IPS-11a (cell line): Measurements from ENCODE around the gene GRIK4.

Experiments used
- H3K4me3 ChIP-seq: one replicate; pipeline ENCODE4 v1.5.1; 2013; ENCODE audit warnings: low read depth, low read length, control low read depth

The GRIK4 gene

DNA sequence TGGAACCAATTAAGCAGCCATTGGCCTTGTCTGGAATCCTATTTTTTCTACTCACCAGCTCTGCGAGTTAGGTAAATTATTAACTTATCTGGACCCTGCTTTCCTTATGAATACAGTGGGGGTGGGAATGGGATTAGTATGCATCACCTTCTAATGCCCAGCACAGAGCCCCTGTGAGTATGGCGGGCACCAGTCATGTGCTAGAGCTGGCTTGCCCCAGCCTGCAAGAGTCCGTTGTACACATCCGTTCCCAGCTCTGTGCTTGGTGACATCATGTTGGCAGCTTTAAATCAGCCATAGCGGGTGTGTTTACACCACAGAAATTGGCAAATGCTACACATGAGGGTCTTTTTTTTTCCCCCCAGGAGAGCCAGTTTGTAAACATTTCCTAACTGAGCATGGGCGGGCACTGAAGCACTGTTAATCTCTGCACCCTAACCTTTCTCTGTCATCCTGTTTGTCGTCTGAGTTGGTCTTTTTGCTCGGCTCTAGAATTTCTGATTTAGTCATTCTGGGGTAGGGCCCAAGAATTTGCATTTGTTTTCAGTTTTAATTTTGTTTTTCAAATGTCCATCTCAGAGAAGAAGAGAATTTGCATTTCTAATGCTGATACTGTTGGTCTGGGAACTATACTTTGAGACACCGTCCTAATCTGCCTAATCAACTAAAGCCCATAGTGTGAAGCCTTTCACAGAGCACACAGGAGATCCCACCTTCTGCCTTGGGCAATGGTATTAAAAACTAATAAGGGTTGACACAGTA is 382.1 kb downstream of the GRIK4 start:
- no peak overlapping the region for H3K4me3 ChIP-seq

DNA sequence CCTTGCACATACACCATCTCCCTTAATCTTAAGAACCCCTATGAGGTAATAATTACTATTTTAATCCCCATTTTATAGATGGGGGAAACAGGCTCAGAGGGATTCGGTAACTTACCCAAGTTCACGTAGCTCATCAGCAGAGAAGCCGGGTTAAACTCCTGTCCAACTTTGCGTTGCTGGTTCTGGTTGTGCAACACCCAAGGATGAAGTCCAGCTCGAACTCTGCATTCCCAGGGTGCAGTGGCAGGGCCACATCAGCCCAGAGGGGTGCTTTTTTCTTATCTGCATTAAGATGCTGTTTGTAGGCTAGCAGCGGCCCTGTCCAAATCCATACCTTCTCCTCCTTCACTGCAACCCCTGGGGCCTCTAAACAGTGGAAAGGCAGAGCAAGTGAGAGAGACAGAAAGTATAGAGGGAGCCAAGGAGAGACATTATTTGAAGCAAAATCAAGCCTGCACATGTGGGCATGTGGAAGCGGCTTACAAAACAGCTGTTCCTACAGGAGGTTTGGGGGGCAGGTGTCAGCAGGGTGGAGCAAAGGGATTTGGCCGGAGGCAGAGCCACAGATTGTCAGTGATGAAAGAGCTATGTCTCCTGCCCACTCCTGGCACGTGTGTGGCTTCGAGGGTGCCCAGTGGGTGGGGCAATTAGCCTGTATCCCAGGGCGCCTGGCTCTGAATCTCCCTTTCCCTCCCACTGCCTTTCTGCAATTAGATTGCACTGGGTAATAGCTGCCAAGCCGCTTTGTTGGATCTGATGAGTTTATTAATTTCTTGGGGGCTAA is 382.8 kb downstream of the GRIK4 start:
- H3K4me3 ChIP-seq: no peak overlapping the region

DNA sequence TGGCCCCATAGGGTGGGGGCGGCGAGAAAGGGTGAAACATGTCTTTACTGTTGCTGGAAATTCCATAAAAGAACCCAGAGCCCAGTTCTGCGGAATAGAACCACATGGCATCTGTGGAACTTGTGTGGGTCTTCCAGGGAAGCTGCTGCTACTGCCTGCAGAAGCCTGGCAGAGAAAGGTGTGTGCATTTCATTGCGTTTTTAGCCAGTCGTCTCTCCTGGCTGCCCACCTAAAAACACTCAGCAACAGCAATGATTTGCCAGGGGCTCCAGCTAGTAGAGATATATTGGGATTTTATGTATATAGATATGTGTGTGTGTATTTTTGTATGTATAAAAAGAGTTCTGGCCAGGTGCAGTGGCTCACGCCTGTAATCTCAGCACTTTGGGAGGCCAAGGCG is 385.1 kb downstream of the GRIK4 start:
- no peak overlapping the region for H3K4me3 ChIP-seq

DNA sequence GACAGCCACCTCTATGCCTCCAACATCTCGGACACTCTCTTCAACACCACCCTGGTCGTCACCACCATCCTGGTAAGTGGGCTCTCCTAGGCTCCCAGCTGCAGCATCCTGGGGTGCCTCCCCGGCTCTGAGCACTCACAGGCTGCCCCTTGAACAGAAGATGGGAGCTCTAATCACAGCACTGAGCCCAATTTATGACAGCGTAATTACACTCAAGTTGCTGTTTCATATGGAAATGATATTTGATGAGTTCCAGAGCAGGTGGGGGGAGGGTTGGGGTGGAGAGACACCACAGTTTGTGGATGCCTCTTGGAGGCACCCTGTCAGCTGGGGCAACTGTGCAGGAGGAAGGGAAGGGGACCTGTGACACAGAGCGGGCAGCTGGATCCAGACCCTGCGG is 387.0 kb downstream of the GRIK4 start:
- no peak overlapping the region for H3K4me3 ChIP-seq

DNA sequence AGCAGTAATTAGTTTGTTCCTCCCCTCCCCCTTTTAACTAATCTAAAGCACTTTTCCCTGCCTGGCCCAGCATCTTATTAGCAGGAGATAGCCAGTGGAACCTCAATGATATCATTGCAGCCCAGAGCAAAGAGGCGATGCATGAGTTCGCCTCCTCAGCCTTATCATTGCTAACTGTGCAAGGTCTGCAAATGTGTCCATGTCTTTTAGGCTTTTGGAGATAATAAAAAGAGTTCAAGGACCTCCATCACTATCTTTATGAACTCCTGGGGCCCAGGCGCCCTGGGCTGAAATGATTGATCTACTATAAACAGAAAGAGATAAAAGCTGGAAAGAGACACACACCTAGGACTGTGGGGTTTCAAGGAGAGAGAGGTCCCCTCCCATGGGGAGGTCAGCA is 388.2 kb downstream of the GRIK4 start:
- no peak overlapping the region for H3K4me3 ChIP-seq

DNA sequence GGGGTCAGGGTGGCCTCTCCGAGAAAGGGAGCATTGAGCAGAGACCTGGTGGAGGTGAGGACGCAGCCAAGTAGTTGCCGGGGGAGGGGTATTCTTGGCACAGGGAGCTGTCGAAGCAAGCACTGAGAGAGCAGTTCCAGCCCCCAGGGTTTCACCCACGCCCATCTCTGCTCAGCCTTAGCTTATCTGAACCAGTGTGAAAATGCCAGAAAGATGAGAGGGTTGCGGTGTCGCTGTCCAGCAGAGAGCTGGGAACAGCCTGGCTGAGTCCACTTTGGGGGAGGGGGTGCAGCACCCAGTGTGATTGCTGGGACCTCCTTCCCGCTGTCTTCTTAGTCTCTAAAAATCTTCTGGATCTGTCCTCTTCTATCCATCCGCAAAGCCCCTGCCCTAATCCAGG is 389.1 kb downstream of the GRIK4 start:
- H3K4me3 ChIP-seq: no peak overlapping the region

DNA sequence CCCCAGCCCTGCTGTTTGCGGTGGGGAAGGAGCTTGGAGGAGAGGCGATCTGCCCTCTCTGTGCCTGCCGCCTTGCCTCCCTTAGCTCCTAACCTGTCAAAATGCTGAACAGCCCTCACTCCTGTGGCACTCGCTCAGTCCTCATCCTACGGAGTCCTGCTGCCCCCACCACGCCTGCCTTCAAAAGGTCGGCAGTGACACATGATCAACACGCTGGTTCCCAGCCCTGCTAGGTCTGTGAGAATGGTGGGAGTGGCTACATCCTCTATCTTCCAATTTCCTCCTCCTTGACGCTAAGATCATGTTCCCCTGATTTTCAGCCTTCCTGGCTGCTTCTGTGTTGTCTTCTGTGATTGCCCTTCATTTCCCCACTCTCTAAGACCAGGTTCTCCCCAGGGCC is 392.1 kb downstream of the GRIK4 start:
- no peak overlapping the region for H3K4me3 ChIP-seq

DNA sequence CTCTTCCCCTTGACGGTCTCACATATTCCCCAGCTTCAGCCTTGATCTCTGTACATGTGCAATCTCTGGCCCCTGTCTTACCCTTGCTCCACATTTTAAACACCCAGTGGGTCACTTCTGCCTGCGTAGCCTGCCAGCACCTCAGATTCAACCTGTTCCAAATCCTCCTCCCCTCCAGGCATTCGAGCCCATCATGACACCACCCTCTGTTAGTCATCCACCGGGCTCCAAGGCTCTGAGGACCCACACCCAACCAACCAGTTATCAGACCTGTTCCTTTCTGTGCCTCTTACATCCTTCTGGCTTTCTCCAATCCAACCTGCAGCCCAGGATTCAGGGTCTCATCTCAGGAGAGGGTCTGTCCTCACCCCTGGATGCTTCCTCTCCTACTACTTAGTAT is 392.6 kb downstream of the GRIK4 start:
- H3K4me3 ChIP-seq: no peak overlapping the region

DNA sequence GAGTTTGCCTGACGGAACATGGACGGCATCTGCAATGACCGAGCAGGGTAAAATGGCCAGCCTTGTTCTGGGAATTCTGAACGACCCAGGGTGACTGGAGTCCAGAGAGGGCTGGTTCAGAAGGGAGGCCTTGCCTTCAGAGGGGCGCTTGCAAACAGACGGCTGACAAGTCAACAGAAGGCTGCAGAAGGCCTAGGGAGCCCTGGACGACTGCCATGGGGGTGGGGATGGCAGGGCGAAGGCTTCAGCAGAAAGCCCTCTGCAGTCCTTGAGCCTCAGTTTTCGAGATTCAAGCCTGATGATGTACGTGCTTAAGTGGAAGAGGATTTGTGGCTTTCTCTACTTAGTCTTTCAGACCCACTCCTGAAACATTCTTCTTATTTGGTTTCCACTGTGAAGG is 395.2 kb downstream of the GRIK4 start:
- no peak overlapping the region for H3K4me3 ChIP-seq

DNA sequence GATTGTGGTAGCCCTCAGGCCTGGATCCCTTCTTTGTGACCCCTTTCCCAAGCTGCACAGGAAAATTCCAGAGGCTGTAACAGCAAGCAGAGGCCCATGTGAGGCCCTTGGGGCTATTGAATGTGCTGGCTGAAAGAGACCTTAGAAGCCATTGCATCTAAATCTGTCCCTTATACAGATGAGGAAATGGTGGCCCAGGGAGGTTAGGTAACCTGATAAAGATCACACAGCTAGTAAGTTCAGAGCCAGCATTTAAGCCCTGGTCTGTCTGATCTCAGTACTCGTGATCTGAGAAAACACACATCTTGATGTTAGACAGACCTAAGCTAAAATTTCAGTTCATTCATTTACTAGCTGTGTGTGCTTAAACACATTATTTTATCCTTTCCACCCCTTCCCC is 396.4 kb downstream of the GRIK4 start:
- H3K4me3 ChIP-seq: no peak overlapping the region

DNA sequence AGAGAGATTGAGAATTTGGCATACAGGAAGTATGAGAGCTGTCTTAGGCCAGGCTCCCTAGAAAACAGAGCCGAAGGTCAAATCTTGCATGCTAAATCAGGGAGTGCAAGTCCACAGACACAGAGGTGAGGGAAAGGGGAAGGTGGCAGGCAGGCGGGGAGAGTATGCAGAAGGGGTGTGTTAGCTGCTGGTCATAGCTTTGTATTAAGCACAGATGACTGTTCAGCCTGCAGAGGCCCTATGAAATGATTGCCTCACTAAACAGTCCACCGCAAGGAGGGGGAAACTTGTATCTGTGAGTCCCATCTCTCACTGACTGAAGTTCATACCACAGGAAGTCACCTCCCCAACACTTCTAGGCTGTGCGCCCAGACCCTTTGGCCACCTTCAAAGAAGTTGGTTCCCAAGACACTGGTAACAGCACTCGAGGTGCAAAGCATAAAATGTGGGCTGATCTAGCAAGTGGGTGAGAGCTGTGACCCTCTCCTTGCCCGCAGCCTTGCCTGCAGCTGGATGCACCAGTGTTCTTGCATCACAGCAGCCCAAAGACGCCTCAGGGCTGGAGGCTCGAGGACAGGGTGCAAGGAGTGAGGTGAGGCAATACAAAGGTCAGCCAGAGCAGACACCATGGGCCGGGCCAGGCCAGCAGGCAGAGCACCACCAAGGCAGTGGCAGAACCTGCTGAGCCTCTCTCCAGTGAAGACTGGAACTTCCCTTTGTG is 397.1 kb downstream of the GRIK4 start:
- no peak overlapping the region for H3K4me3 ChIP-seq

DNA sequence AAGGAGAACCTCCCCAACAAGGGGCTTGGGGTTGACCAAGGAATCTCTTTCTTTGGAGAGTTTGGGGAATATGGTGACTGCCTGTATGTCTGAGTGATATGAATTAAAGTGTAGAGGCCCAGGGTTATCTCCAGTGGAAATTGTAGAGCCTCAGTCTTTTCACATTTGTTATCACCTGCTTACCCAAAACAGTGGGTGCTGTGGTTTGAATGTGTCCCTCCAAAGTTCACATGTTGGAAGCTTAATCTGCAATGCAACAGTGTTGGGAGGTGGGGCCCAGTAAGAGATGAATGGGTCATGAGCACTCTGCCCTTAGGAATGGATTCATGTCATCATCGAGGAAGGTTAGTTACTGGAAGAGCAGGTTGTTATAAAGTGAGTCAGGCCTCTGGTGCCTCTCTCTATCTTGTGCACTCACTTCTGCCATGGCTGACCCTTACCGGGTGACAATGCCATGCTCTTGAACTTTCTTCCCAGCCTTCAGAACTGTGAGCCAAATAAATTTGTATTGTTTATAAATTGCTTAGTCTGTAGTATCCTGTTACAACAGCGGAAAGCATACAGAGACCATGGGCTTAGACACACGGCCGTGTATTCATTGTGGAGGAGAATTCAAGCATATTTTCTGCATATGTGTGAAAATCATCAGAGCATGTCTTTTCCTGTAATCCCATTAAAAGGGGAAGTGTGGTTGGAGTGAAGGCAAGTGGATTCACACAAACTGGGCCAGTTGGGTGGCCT is 398.3 kb downstream of the GRIK4 start:
- H3K4me3 ChIP-seq: no peak overlapping the region

DNA sequence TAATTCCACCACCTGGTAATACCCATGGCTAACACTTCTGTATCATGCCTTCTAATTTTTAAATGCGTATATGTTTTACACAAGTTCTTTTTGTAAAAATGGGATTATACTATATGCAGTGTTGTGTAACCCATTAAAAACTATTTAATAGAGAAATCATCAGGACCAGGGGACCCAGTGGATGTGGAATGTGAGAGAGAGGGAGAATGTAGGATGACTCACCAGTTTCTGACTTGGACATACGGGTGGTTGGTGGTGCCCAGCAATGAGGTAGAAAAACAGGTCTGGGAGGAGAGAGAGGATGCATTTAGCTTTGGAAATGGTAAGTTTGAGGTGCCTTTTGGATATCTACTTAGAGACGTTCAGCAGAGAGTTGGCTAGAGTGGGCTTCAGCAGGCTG is 400.4 kb downstream of the GRIK4 start:
- no peak overlapping the region for H3K4me3 ChIP-seq

DNA sequence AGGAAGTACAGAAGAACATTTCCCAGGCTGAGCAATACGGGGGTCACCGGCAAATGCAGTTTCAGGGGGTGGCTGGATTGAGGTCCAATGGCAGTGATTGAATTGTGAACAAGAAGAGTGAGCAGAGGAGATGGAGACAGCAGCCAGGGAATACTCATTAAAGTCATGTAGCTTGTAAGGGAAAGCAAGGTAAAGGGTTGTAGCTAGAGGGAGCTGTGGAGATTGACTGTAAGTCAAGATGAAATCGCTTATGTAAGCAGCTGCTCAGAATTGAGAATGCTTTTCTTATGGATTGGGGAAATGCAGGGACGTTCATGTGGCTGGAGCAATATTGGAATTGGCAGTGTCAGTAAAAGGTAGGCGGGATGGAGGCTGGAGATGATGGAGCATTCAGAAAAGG is 401.0 kb downstream of the GRIK4 start:
- H3K4me3 ChIP-seq: no peak overlapping the region

DNA sequence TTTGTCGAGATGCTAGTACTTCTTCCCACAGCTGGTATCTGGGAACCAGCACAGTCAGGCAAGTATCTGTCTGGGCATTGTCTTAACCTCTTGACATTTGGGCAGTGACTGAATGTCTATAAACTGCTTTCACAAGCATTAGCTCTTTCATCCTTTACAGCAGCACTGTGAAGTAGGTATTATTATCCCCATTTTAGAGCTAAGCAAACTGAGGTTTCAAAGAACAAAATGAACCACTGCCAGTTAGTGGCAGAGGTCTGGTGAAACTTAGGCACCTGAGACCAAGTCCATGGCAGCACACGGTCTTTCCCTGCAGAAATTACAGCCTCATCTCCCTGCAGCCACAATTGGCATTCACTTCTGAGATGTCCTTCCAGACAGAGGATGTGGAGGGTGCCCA is 401.4 kb downstream of the GRIK4 start:
- H3K4me3 ChIP-seq: no peak overlapping the region

DNA sequence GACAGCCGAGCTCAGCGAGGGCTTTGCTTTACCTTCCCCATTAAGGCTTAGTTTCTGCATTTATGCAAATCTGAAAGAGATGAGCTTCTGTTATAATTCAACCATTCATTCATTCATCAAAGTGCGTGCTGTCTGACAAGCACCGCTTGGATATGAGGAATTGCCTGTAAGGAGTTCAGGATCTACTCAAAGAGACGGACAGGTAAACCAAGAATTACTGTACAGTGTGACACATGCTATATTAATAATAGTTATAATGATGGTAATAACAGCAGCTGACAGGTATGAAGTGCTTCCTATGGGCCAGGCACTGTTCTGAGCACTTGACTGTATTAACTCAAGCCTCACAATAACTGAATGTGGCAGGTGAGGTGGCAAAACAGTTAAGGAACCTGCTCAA is 402.5 kb downstream of the GRIK4 start:
- H3K4me3 ChIP-seq: no peak overlapping the region

DNA sequence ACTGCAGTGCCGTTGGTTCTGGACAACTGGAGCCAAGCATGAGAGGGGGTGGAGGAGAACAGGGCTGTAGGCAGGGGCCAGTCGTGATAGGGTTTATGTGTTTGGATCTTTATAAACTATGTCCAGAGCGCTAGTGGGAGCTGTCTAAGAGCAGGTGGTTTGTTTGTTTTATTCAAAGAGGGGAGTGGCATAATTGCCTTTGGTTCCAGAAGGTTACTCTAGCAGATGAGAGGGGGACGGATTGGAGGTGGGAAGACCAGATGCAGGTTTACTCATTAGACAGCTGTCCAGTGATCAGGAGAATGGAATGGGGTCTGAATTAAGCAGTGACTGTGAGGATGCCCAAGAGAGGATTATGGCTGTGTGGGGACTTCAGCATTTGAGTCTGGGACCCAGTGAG is 403.1 kb downstream of the GRIK4 start:
- H3K4me3 ChIP-seq: no peak overlapping the region

DNA sequence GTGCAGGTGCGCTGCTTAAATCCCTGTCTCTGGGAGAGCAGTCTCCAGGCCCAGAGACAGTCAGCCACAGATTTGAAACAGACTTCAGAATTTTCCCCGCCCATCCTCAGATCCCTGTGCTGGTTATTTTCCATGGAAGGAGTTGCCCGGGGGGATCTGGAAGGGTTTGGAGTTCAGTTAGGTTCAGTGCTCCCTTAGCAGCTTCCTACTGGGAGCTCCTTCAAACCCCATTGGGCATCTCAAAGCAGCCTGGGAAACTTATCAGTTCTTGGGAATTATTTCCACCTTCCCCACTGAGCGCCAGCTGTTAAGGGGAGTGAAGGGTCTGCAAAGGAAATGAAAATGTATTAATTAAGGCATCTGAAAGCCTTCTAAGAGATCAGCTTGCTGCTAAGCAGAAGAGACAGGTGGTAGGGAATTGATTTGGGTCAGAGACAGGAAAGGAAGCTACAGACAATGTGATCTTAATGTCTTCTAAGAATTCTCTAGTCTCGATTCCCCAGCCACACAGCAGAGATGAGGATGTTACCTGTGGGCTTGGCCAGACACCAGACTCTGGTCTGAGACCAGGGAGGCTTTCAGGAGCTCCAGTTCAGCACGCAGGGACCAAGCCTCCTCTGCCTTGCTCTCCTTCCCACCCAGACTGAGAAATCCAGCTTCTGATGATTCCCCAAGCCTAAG is 406.2 kb downstream of the GRIK4 start:
- no peak overlapping the region for H3K4me3 ChIP-seq

DNA sequence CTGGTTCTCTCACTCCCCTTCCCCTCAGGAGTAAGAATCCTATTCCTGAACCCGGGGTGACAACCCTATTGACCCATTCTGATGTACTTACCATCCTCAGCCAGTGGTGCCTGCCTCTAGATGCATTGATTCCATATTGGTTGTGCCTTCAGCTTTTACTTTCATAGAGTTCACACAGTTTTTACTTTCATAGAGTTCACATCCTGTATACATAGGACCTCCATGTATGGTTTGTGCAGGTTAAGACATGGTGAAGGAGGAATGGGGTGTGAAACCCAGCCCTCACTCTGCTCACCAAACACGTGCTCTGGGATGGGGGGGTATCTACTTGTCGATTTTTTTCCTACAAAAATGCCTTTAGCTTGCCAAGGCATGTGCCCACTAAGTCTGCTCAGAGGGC is 406.7 kb downstream of the GRIK4 start:
- no peak overlapping the region for H3K4me3 ChIP-seq

DNA sequence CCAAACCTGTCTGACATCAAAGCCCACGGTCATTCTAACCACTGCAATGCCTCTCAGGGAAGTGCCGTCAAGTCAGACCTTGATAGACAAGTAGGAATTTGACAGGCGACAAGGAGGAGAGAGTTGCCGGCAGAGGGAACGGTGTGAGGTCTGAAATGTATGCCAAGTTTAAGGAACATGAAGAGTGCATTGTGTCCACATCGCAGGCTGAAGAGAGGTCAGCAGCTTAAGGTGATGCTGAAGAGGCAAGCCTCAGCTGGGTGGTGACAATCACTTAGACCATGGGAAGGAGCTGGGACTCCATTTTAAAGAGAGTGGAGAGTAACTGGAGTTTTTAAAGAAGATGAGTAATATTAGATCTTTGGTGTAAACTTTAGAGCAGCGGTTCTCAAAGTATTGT is 407.5 kb downstream of the GRIK4 start:
- no peak overlapping the region for H3K4me3 ChIP-seq

DNA sequence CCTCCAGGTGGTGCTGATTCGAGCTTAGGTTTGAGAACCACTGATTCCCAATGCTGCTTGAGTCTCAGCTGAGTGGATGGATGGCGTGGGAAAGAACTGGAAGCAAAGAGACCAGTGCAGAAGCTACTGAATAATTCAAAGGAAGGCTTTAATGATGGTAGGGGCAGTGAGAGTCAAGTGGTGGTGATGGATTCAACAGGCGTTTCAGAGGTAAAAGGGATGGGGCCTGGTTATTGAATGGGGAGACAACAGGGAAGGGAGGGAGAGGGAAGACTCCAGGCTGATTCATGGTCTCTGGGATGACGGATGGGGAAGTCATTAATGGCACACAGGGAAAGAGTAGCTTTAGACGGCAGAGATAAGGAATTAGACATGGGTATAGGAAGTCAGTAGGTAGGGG is 408.0 kb downstream of the GRIK4 start:
- no peak overlapping the region for H3K4me3 ChIP-seq
